ENCODE data around the gene LYSMD1.

Gene LYSMD1

DNA sequence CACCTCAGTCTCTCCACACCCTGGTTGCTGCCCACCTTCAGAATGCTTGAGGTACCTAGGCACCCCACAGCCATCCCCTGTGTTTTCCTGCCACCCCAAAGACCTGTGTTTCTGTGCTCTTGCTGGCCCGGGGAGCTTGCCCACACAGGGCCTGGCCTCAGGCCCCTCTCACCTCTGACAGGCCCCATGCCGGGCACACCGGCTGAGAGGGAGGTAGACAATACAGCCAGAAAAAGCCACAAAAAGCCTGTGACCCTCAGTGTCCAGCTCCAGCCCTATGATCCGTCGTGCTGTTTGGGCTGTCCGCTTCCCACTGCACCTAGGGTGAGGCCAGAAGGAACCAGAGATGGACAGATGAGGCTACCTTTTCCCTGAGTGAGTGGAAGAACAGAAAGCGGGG lies 30.7 kb downstream of the LYSMD1 start:
- Histone ChIP-seq H3K27ac (no peak overlapping the region), H3K36me3 (peaks cover 0 to 57% (median 5%) of the 10 kb centered on the region in 3 donors), H3K27me3 (no peaks in the 10 kb centered on the region), H3K4me1 (peaks cover 0 to 14% (median 4%) of the 10 kb centered on the region in 4 donors), H3K4me3 (no peak overlapping the region), H3K9me3 (no peaks in the 10 kb centered on the region)
- intact Hi-C loops (cut with DNase I; ENCODE audit: low total_unique reads), result no loop called here
- peak in 1 of 2 donors; percentile 42 for DNase-seq
- TF ChIP-seq, protein P1, sequence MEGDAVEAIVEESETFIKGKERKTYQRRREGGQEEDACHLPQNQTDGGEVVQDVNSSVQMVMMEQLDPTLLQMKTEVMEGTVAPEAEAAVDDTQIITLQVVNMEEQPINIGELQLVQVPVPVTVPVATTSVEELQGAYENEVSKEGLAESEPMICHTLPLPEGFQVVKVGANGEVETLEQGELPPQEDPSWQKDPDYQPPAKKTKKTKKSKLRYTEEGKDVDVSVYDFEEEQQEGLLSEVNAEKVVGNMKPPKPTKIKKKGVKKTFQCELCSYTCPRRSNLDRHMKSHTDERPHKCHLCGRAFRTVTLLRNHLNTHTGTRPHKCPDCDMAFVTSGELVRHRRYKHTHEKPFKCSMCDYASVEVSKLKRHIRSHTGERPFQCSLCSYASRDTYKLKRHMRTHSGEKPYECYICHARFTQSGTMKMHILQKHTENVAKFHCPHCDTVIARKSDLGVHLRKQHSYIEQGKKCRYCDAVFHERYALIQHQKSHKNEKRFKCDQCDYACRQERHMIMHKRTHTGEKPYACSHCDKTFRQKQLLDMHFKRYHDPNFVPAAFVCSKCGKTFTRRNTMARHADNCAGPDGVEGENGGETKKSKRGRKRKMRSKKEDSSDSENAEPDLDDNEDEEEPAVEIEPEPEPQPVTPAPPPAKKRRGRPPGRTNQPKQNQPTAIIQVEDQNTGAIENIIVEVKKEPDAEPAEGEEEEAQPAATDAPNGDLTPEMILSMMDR (IDR thresholded peaks at IDR 0.05), result no peak

DNA sequence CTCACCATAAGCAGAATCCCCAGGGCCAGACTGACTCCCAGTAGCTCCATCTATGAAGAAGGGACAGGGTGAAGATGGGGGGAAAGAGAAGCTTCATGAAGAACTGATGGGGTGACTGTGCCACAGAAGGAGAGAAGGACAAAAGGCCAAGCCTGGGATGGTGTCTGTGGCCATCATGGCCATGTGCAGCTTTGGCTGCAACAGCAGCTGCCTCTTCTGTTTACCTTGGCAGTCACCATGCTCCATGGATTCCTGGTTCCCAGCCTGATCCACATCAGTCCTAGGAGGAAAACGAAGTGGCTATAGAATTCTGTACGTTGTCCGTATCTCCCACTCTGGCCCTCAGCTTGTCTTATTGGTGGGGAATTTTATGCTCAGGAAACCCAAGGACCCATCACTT lies 31.3 kb downstream of the LYSMD1 start:
- no peak overlapping the region for H3K27ac ChIP-seq
- intact Hi-C loops (cut with DNase I; ENCODE audit: low total_unique reads), result no loop called here
- no peaks in the 10 kb centered on the region for H3K27me3 ChIP-seq
- no peaks in the 10 kb centered on the region for H3K9me3 ChIP-seq
- peaks cover 0 to 51% (median 5%) of the 10 kb centered on the region in 3 donors for H3K36me3 ChIP-seq
- no peak overlapping the region for H3K4me3 ChIP-seq
- peaks cover 0 to 14% (median 4%) of the 10 kb centered on the region in 4 donors for H3K4me1 ChIP-seq
- peak in 1 of 2 donors; percentile 20 for DNase-seq
- TF ChIP-seq, protein P1 (IDR thresholded peaks at IDR 0.05), result no peak

DNA sequence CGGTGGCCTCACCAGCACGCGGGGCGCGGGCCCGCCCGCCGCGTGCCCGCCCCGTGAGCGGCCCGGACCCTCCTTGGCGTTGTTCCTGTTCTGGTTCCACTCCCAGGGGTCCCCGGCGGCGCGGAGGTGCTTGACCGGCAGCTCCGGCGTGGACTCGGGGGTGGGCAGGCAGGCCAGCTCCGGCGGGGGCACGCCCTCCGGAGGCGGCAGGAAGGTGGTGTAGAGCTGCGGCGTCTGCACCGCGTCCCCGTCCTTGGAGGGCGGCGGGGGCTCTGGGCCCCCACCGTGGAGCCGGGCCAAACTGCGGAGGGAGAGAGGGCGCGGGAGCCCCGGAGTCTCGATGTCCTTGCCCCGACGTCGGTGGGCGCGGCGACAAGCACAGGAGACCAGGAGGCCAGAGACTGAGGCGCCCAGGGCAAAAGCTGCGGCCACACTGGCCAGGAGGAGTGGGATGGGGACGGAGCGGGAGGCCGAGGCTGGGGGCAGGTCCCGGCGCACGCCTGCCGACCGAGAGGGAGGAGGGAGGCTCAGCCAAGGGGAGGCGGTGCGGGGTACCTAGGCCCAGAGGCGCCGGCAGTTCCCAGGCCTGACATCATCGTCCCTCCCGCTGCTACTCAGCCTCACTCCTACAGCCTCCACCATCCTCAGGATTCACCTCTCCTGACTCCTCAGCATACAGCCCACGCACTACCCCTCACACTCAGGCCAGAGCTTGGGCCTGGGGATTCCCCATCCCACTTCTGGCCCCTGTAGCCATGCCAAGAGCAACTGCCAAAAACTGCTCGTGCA lies 32.5 kb downstream of the LYSMD1 start:
- Histone ChIP-seq H3K27ac (no peak overlapping the region), H3K4me3 (no peak overlapping the region), H3K27me3 (no peaks in the 10 kb centered on the region), H3K4me1 (peaks cover 0 to 14% (median 4%) of the 10 kb centered on the region in 4 donors), H3K36me3 (peaks cover 0 to 42% (median 5%) of the 10 kb centered on the region in 3 donors), H3K9me3 (no peaks in the 10 kb centered on the region)
- TF ChIP-seq, protein P1 (IDR thresholded peaks at IDR 0.05), result no peak
- intact Hi-C loops (cut with DNase I; ENCODE audit: low total_unique reads), result no loop called here
- peak in 1 of 2 donors; percentile 65 for DNase-seq

DNA sequence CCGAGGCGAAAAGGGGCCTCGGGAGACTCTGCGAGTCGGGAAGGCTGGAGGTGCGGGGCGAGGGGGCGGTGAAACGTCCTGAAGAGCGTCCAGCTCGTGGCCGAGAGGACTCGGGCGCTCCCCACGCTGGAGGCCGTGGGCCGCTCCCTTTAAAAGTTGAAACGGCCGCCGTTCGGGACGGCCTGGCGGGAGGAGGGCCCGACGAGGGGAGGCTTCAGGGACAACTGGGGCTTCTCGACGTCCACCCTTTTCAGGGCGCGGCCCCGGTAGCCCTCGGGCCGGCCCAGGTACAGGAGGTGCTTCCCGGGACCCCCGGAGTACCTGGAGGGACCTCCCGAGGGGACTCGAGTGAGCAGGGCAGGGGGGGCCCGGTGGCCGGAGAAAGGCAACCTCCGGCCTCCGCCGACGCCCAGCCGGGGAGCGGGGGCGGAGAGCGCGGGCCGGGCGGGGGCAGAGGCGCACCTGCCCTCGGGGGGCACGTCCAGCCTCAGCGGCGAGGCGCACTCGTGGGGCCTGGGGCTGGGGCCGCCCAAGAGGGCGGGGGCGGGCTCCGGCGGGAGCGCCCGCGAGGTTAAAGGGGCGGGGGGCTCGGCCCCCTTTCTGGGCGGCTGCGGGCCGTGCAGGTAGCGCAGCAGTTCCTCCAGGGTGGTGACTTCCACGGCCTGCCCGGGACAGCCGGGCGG lies 33.2 kb downstream of the LYSMD1 start:
- H3K4me3 ChIP-seq, result peak overlapping the region; percentile 40 to 54
- intact Hi-C loops (cut with DNase I; ENCODE audit: low total_unique reads), result no loop called here
- TF ChIP-seq, protein P1 (IDR thresholded peaks at IDR 0.05), result no peak

DNA sequence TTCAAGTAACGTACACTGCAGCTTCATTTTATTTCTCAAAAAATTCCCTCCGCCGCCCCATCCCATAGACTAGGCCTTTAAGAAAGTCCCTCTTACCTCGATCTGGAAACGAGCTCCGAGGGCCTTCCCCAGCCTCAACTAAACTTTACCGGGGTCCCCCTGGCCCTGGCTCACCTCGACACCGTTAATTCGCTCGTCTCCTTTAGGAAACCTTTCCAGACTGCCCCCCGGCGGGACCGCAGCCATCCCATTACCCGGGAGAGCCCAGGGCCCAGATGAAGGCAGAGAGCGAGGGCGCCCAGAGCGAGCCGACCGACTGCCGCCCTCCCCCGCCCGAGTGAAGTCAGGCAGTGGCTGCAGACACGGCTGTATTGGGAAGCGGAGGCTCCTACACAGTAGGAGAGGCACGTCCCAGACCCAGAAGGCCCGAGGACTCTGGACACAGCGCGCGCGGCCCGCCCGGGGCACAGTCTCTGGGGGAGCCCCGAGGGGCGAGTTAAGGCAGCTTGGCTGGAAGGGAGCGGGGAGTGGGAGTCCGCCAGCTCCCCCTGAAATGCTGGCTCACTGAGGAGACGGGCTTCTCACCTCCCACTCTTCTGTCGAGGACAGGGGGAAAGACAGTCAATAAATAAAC lies 33.9 kb downstream of the LYSMD1 start:
- Histone ChIP-seq H3K36me3 (peaks cover 0 to 29% (median 5%) of the 10 kb centered on the region in 3 donors), H3K27ac (peak overlapping the region; percentile 57 to 64), H3K27me3 (no peaks in the 10 kb centered on the region), H3K9me3 (no peaks in the 10 kb centered on the region), H3K4me1 (peaks cover 0 to 14% (median 4%) of the 10 kb centered on the region in 4 donors), H3K4me3 (peak overlapping the region; percentile 40 to 54)
- intact Hi-C loops (cut with DNase I; ENCODE audit: low total_unique reads), result no loop called here
- DNase-seq, result peak in 1 of 2 donors; percentile 70
- TF ChIP-seq, protein P1 (IDR thresholded peaks at IDR 0.05), result no peak

More for the DNA sequence above, 33.2 kb downstream of the LYSMD1 start:
- DNase-seq, result peak in 1 of 2 donors; percentile 66
- Histone ChIP-seq H3K9me3 (no peaks in the 10 kb centered on the region), H3K4me1 (peaks cover 0 to 14% (median 4%) of the 10 kb centered on the region in 4 donors), H3K36me3 (peaks cover 0 to 35% (median 5%) of the 10 kb centered on the region in 3 donors), H3K27ac (peak overlapping the region; percentile 57 to 64), H3K27me3 (no peaks in the 10 kb centered on the region)

Data from tibial artery (tissue), 4 donors.